Measurements from ENCODE around the gene RAP1B.

RAP1B gene

DNA sequence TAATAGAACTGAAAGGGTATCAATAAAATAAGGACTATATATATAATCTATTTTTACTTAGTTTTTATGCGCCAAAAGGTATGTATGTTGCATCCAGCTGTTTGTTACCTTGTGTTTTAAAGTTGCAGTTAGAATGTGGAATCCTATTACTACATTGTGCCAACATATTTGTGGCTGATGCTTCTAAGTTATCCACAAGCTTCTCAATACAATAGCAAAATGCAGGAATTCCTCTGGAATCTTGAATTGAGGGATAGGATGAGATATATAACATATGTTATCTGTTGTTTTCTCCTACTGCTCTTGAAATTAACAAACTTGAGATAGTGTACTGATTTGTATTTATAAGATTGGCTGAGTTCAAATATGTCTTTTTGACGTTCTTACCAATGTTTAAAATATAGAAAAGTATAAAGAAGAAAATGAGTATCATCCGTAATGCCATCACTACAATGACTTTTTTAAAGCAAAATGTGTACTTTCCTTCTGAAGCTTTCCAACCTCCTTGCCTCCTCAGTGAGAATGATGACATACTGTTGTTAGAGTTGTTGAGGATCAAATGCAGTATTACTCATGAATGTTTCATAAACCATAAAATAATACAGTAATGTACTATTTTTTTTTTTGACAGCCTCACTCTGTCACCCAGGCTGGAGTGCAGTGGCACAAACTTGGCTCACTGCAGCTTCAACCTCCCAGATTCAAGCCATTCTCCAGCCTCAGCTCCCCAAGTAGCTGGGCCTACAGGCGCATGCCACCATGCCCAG is 6.6 kb downstream of the RAP1B start:
- no peak overlapping the region for H3K9ac ChIP-seq (ENCODE audit: low read depth, low read length, poor library complexity)
- no peak overlapping the region for H2BK120ac ChIP-seq (ENCODE audit: low read depth, low read length)
- no peak overlapping the region for H3K4me2 ChIP-seq (ENCODE audit: insufficient read depth, low read length, poor library complexity, severe bottlenecking)
- no peak overlapping the region for H2AFZ ChIP-seq (ENCODE audit: low read length)
- H3K14ac ChIP-seq (ENCODE audit: low read length) = no peak overlapping the region
- H2BK12ac ChIP-seq (ENCODE audit: low read length) = no peak overlapping the region
- peaks cover 0 to 2% of the 10 kb centered on the region in 2 donors for H3K4me1 ChIP-seq (ENCODE audit: control insufficient read depth in 2 of 2, insufficient read depth in 1 of 2, low read depth in 1 of 2, low read length in 2 of 2)
- H3K36me3 ChIP-seq (replicated peaks in 1 of 2; ENCODE audit: control insufficient read depth in 2 of 2, insufficient read depth in 2 of 2, low read length in 2 of 2) = peaks cover 0 to 42% of the 10 kb centered on the region in 2 donors
- H3K18ac ChIP-seq (ENCODE audit: low read length) = no peak overlapping the region
- H4K8ac ChIP-seq (ENCODE audit: low read depth, low read length) = no peak overlapping the region
- no peak overlapping the region for H3K4ac ChIP-seq (ENCODE audit: low read length)
- no peak overlapping the region for H4K91ac ChIP-seq (ENCODE audit: low read depth, low read length, poor library complexity)
- no peak overlapping the region for H3K27ac ChIP-seq (replicated peaks; ENCODE audit: low read length)
- no peak overlapping the region for H3K23ac ChIP-seq (ENCODE audit: low read depth, low read length, poor library complexity)
- H3K4me3 ChIP-seq (ENCODE audit: low read length in 2 of 2) = no peak overlapping the region
- no peak overlapping the region for H2BK5ac ChIP-seq (ENCODE audit: low read length)
- peaks cover 0 to 7% of the 10 kb centered on the region in 2 donors for H3K9me3 ChIP-seq (replicated peaks in 1 of 2; ENCODE audit: control insufficient read depth in 2 of 2, insufficient read depth in 1 of 2, low read depth in 1 of 2, low read length in 2 of 2)
- no peaks in the 10 kb centered on the region for H3K27me3 ChIP-seq (ENCODE audit: control insufficient read depth in 3 of 3, insufficient read depth in 3 of 3, low read depth in 1 of 3, low read length in 3 of 3)
- no peak for DNase-seq (ENCODE audit: low spot score)
- peaks cover 3% of the 10 kb centered on the region for H3K79me1 ChIP-seq (ENCODE audit: low read depth, low read length)
- no peak overlapping the region for H2BK15ac ChIP-seq (ENCODE audit: low read length)
- no CpG with 5 or more reads among the region's 4 CpGs for whole genome bisulfite sequencing, 2 donors (ENCODE audit: extremely low coverage in 2 of 2, insufficient read length in 2 of 2, insufficient replicate concordance in 1 of 2)
- no peak overlapping the region for H2AK5ac ChIP-seq (ENCODE audit: low read depth, low read length)

DNA sequence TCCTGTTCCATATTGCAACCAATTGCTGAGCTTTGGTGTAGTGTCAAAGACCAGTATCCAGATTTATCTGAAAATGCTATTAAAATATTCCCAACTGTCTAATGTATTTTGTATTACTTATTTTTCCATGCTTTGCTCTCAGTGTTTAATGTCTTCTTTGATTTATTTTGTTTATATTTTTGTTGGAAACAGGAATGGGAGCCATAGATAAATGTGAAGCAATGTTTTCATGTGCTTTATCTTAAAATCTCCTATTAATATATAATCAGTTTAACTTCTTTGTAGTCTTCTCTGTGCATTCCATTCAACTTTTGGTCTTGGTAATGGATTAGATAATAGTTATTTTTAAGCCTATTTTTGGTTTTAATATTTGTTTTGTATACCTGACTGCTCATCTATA is 8.8 kb downstream of the RAP1B start:
- Histone ChIP-seq H3K23ac (ENCODE audit: low read depth, low read length, poor library complexity) (no peak overlapping the region), H2AK5ac (ENCODE audit: low read depth, low read length) (no peak overlapping the region), H3K4me3 (ENCODE audit: low read length in 2 of 2) (no peak overlapping the region), H3K27ac (replicated peaks; ENCODE audit: low read length) (no peak overlapping the region), H3K9ac (ENCODE audit: low read depth, low read length, poor library complexity) (no peak overlapping the region), H2BK15ac (ENCODE audit: low read length) (no peak overlapping the region), H3K4me2 (ENCODE audit: insufficient read depth, low read length, poor library complexity, severe bottlenecking) (no peak overlapping the region), H2BK12ac (ENCODE audit: low read length) (no peak overlapping the region), H3K79me1 (ENCODE audit: low read depth, low read length) (peaks cover 3% of the 10 kb centered on the region), H4K91ac (ENCODE audit: low read depth, low read length, poor library complexity) (no peak overlapping the region), H3K9me3 (replicated peaks in 1 of 2; ENCODE audit: control insufficient read depth in 2 of 2, insufficient read depth in 1 of 2, low read depth in 1 of 2, low read length in 2 of 2) (peaks cover 0 to 3% of the 10 kb centered on the region in 2 donors), H3K18ac (ENCODE audit: low read length) (no peak overlapping the region), H2BK120ac (ENCODE audit: low read depth, low read length) (no peak overlapping the region), H3K4me1 (ENCODE audit: control insufficient read depth in 2 of 2, insufficient read depth in 1 of 2, low read depth in 1 of 2, low read length in 2 of 2) (no peaks in the 10 kb centered on the region), H3K14ac (ENCODE audit: low read length) (no peak overlapping the region), H3K27me3 (ENCODE audit: control insufficient read depth in 3 of 3, insufficient read depth in 3 of 3, low read depth in 1 of 3, low read length in 3 of 3) (no peaks in the 10 kb centered on the region), H3K36me3 (replicated peaks in 1 of 2; ENCODE audit: control insufficient read depth in 2 of 2, insufficient read depth in 2 of 2, low read length in 2 of 2) (peaks cover 0 to 34% of the 10 kb centered on the region in 2 donors), H2BK5ac (ENCODE audit: low read length) (no peak overlapping the region), H2AFZ (ENCODE audit: low read length) (no peak overlapping the region), H3K4ac (ENCODE audit: low read length) (no peak overlapping the region), H4K8ac (ENCODE audit: low read depth, low read length) (no peak overlapping the region)
- no peak for DNase-seq (ENCODE audit: low spot score)

DNA sequence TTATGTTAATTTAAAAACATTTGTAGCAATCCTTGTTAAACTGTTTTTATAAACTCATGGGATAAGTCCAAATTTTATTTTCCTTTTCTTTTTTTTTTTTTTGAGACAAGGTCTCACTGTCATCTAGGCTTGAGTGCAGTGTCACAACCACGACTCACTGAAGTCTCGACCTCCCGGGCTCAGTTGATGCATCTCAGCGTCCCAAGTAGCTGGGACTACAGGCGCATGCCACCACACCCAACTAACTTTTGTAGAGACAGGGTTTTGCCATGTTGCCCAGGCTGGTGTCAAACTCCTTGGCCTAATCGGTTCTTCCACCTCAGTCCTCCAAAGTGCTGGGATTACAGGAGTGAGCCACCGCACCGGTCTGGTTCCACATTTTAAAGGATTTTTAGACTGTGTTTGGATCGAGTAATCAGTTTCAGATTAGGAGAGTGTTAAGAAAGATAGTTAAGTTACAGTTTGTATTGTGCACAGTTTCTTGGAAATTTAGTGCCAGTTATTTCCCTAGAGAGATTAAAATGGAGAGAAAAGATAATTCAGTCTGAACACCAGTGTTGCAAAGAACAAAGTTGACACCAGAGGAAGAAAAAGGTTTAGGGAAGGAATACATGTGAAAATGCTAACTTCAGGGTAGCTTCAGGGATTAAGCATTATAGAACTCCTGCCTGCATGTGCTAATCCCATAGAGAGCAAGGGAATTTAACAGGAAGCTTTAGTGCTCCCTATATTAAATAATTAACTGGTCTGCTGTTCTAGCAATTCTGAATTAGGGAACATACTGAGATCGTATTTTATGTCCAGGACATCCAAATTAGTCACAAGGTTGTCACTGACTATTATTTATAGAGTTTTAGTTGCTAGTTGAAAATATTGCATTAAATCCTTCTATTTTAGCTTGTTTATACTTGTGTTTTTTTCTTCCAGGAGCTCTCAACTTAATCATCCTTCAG is 10.1 kb downstream of the RAP1B start:
- H3K27ac ChIP-seq (replicated peaks; ENCODE audit: low read length) = no peak overlapping the region

DNA sequence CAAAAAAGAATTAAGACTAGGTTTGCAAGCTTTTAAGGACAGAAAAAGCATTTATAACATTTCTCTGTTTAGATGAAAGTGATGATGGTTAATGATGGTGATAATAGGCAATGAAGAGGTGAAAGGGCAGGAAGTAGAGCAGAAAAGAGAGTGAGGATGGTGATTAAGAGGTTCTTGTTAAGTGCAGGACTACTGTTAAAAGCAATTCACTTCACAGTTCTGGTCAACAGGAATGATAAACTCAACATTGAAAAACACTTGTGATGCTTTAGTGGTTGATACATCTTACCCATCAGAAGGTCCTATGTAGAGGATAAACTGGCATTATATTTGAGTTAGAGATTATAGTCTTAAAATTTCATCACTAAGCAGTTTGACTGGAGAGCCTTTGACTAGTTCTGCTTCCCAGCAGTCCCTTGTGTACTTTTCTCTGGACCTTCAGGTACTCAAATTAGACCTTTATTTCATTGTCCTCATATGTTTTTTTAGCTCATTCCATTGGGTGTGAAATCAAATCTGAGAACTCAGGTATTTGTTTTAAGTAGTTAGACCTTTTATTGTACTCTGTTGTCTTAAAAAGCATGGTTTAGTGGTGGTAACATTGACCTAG is 10.9 kb downstream of the RAP1B start:
- no peak overlapping the region for H3K23ac ChIP-seq (ENCODE audit: low read depth, low read length, poor library complexity)
- peaks cover 3% of the 10 kb centered on the region for H3K79me1 ChIP-seq (ENCODE audit: low read depth, low read length)
- no peaks in the 10 kb centered on the region for H3K4me1 ChIP-seq (ENCODE audit: control insufficient read depth in 2 of 2, insufficient read depth in 1 of 2, low read depth in 1 of 2, low read length in 2 of 2)
- no peak overlapping the region for H3K27ac ChIP-seq (replicated peaks; ENCODE audit: low read length)
- no peak overlapping the region for H4K91ac ChIP-seq (ENCODE audit: low read depth, low read length, poor library complexity)
- no peak overlapping the region for H2BK15ac ChIP-seq (ENCODE audit: low read length)
- no peak overlapping the region for H2AFZ ChIP-seq (ENCODE audit: low read length)
- no peak overlapping the region for H4K8ac ChIP-seq (ENCODE audit: low read depth, low read length)
- H3K4me2 ChIP-seq (ENCODE audit: insufficient read depth, low read length, poor library complexity, severe bottlenecking) = no peak overlapping the region
- H3K4ac ChIP-seq (ENCODE audit: low read length) = no peak overlapping the region
- H3K27me3 ChIP-seq (ENCODE audit: control insufficient read depth in 3 of 3, insufficient read depth in 3 of 3, low read depth in 1 of 3, low read length in 3 of 3) = no peaks in the 10 kb centered on the region
- no peak overlapping the region for H3K9ac ChIP-seq (ENCODE audit: low read depth, low read length, poor library complexity)
- no peak overlapping the region for H2BK120ac ChIP-seq (ENCODE audit: low read depth, low read length)
- no peak overlapping the region for H2AK5ac ChIP-seq (ENCODE audit: low read depth, low read length)
- DNase-seq (ENCODE audit: low spot score) = no peak
- peaks cover 0 to 54% of the 10 kb centered on the region in 2 donors for H3K36me3 ChIP-seq (replicated peaks in 1 of 2; ENCODE audit: control insufficient read depth in 2 of 2, insufficient read depth in 2 of 2, low read length in 2 of 2)
- H2BK12ac ChIP-seq (ENCODE audit: low read length) = no peak overlapping the region
- peaks cover 0 to 7% of the 10 kb centered on the region in 2 donors for H3K9me3 ChIP-seq (replicated peaks in 1 of 2; ENCODE audit: control insufficient read depth in 2 of 2, insufficient read depth in 1 of 2, low read depth in 1 of 2, low read length in 2 of 2)
- H3K18ac ChIP-seq (ENCODE audit: low read length) = no peak overlapping the region
- H2BK5ac ChIP-seq (ENCODE audit: low read length) = no peak overlapping the region
- no peak overlapping the region for H3K4me3 ChIP-seq (ENCODE audit: low read length in 2 of 2)
- no peak overlapping the region for H3K14ac ChIP-seq (ENCODE audit: low read length)

More for the DNA sequence above, 10.1 kb downstream of the RAP1B start:
- H3K9ac ChIP-seq (ENCODE audit: low read depth, low read length, poor library complexity) = no peak overlapping the region
- peaks cover 0 to 47% of the 10 kb centered on the region in 2 donors for H3K36me3 ChIP-seq (replicated peaks in 1 of 2; ENCODE audit: control insufficient read depth in 2 of 2, insufficient read depth in 2 of 2, low read length in 2 of 2)
- H3K18ac ChIP-seq (ENCODE audit: low read length) = no peak overlapping the region
- no peak overlapping the region for H3K4me3 ChIP-seq (ENCODE audit: low read length in 2 of 2)
- H3K4ac ChIP-seq (ENCODE audit: low read length) = no peak overlapping the region
- H2BK15ac ChIP-seq (ENCODE audit: low read length) = no peak overlapping the region
- H2AK5ac ChIP-seq (ENCODE audit: low read depth, low read length) = no peak overlapping the region
- H2AFZ ChIP-seq (ENCODE audit: low read length) = no peak overlapping the region
- H4K8ac ChIP-seq (ENCODE audit: low read depth, low read length) = no peak overlapping the region
- no peak overlapping the region for H3K4me2 ChIP-seq (ENCODE audit: insufficient read depth, low read length, poor library complexity, severe bottlenecking)
- DNase-seq (ENCODE audit: low spot score) = no peak
- H3K14ac ChIP-seq (ENCODE audit: low read length) = no peak overlapping the region
- H4K91ac ChIP-seq (ENCODE audit: low read depth, low read length, poor library complexity) = no peak overlapping the region
- WGBS, 2 donors (ENCODE audit: extremely low coverage in 2 of 2, insufficient read length in 2 of 2, insufficient replicate concordance in 1 of 2) = 100% methylated on average over 1 of the region's 10 CpGs; no CpG with 5 or more reads in 1 of the 2 donors
- H2BK120ac ChIP-seq (ENCODE audit: low read depth, low read length) = no peak overlapping the region
- H3K27me3 ChIP-seq (ENCODE audit: control insufficient read depth in 3 of 3, insufficient read depth in 3 of 3, low read depth in 1 of 3, low read length in 3 of 3) = no peaks in the 10 kb centered on the region
- no peak overlapping the region for H3K23ac ChIP-seq (ENCODE audit: low read depth, low read length, poor library complexity)
- peaks cover 3% of the 10 kb centered on the region for H3K79me1 ChIP-seq (ENCODE audit: low read depth, low read length)
- no peaks in the 10 kb centered on the region for H3K4me1 ChIP-seq (ENCODE audit: control insufficient read depth in 2 of 2, insufficient read depth in 1 of 2, low read depth in 1 of 2, low read length in 2 of 2)
- no peak overlapping the region for H2BK12ac ChIP-seq (ENCODE audit: low read length)
- no peak overlapping the region for H2BK5ac ChIP-seq (ENCODE audit: low read length)
- peaks cover 0 to 7% of the 10 kb centered on the region in 2 donors for H3K9me3 ChIP-seq (replicated peaks in 1 of 2; ENCODE audit: control insufficient read depth in 2 of 2, insufficient read depth in 1 of 2, low read depth in 1 of 2, low read length in 2 of 2)

Measured in neuronal stem cell (in vitro differentiated cells).